ENCODE results near the gene INPP4A. TPM values are rescaled to one million over a fixed set of nuclear protein-coding genes. Genes with fewer than 3 reads are reported as not detected.

Gene INPP4A
- total and polyA plus RNA-seq, 7 experiments from 2014 or later = 51.4 to 165 (median 145) TPM

- CTCF ChIA-PET = no interaction called here
- intact Hi-C loops (cut with micrococcal nuclease) = no loop called here
- Histone ChIP-seq H3K4me1 (ENCODE audit: control insufficient read depth in 2 of 2, insufficient read depth in 2 of 2, low read length in 2 of 2) (peaks cover 0 to 8% of the 10 kb centered on the region in 2 donors), H3K36me3 (ENCODE audit: control insufficient read depth in 2 of 3, insufficient read depth in 3 of 3, low read length in 3 of 3) (peaks cover 28 to 97% (median 34%) of the 10 kb centered on the region in 3 experiments), H3K4me3 (ENCODE audit: low read length) (no peak overlapping the region), H3K9me3 (ENCODE audit: control insufficient read depth in 2 of 3, low read length in 3 of 3) (no peaks in the 10 kb centered on the region), H3K27ac (ENCODE audit: low read depth, low read length) (no peak overlapping the region), H3K27me3 (ENCODE audit: control insufficient read depth in 2 of 2, insufficient read depth in 2 of 2, low read length in 2 of 2) (no peaks in the 10 kb centered on the region)
- POLR2A ChIA-PET = interaction anchor here (0.7 kb wide), 1 partner anchor 54 kb away, joined by 3 read pairs; no protein-coding TSS in a partner anchor
- ATAC-seq (no peak), DNase-seq (no peak)
- Mint-ChIP-seq H3K27me3 (no peaks in the 10 kb centered on the region), H3K4me3 (no peak overlapping the region), H3K27ac (peak overlapping the region in 4 of 9 donors; percentile 8 to 82 (median 26)), H3K4me1 (peaks cover 23 to 37% (median 29%) of the 10 kb centered on the region in 7 donors), H3K36me3 (peaks cover 37 to 76% (median 51%) of the 10 kb centered on the region in 5 donors), H3K9me3 (no peaks in the 10 kb centered on the region)
These were observed 98.6 kb downstream of the INPP4A start for GRCh38 chr2:98543214-98543613.

- H3K4me1 Mint-ChIP-seq = peaks cover 22 to 38% (median 35%) of the 10 kb centered on the region in 7 donors
- Histone ChIP-seq H3K27ac (ENCODE audit: low read depth, low read length) (no peak overlapping the region), H3K27me3 (ENCODE audit: control insufficient read depth in 2 of 2, insufficient read depth in 2 of 2, low read length in 2 of 2) (no peaks in the 10 kb centered on the region), H3K4me1 (ENCODE audit: control insufficient read depth in 2 of 2, insufficient read depth in 2 of 2, low read length in 2 of 2) (peaks cover 0 to 8% of the 10 kb centered on the region in 2 donors), H3K9me3 (ENCODE audit: control insufficient read depth in 2 of 3, low read length in 3 of 3) (no peaks in the 10 kb centered on the region), H3K36me3 (ENCODE audit: control insufficient read depth in 2 of 3, insufficient read depth in 3 of 3, low read length in 3 of 3) (peaks cover 28 to 97% (median 34%) of the 10 kb centered on the region in 3 experiments), H3K4me3 (ENCODE audit: low read length) (no peak overlapping the region)
- CTCF ChIA-PET = no interaction called here
- intact Hi-C loops (cut with micrococcal nuclease) = no loop called here
- no peak overlapping the region for H3K4me3 Mint-ChIP-seq
- H3K9me3 Mint-ChIP-seq = no peaks in the 10 kb centered on the region
- POLR2A ChIA-PET = no interaction called here
- ATAC-seq (no peak), DNase-seq (no peak)
- H3K27ac Mint-ChIP-seq = peak overlapping the region in 5 of 9 donors; percentile 17 to 82 (median 32)
- no peaks in the 10 kb centered on the region for H3K27me3 Mint-ChIP-seq
- H3K36me3 Mint-ChIP-seq = peaks cover 32 to 70% (median 47%) of the 10 kb centered on the region in 5 donors
These were observed 99.2 kb downstream of the INPP4A start for GRCh38 chr2:98543842-98544241.

GRCh38 chr2:98545591-98545990, 100.9 kb downstream of the INPP4A start:
- Histone ChIP-seq H3K36me3 (ENCODE audit: control insufficient read depth in 2 of 3, insufficient read depth in 3 of 3, low read length in 3 of 3) (peaks cover 21 to 97% (median 28%) of the 10 kb centered on the region in 3 experiments), H3K4me3 (ENCODE audit: low read length) (no peak overlapping the region), H3K27ac (ENCODE audit: low read depth, low read length) (no peak overlapping the region), H3K9me3 (ENCODE audit: control insufficient read depth in 2 of 3, low read length in 3 of 3) (no peaks in the 10 kb centered on the region), H3K27me3 (ENCODE audit: control insufficient read depth in 2 of 2, insufficient read depth in 2 of 2, low read length in 2 of 2) (no peaks in the 10 kb centered on the region), H3K4me1 (ENCODE audit: control insufficient read depth in 2 of 2, insufficient read depth in 2 of 2, low read length in 2 of 2) (peaks cover 0 to 8% of the 10 kb centered on the region in 2 donors)
- Mint-ChIP-seq H3K36me3 (peaks cover 27 to 60% (median 43%) of the 10 kb centered on the region in 5 donors), H3K4me1 (peaks cover 26 to 50% (median 42%) of the 10 kb centered on the region in 7 donors), H3K27ac (peak overlapping the region in 2 of 9 donors; percentile 51 to 69), H3K9me3 (no peaks in the 10 kb centered on the region), H3K27me3 (no peaks in the 10 kb centered on the region), H3K4me3 (no peak overlapping the region)
- ChIA-PET POLR2A (interaction anchor here (1.1 kb wide), 1 partner anchor 61 kb away, joined by 3 read pairs; no protein-coding TSS in a partner anchor), CTCF (interaction anchor here (0.5 kb wide), 2 partner anchors 22 to 29 kb away, joined by 3 read pairs; no protein-coding TSS in a partner anchor)
- ATAC-seq (no peak), DNase-seq (no peak)
- intact Hi-C loops (cut with micrococcal nuclease) = no loop called here

GRCh38 chr2:98546186-98546585, 101.5 kb downstream of the INPP4A start:
- no peak overlapping the region for H3K4me3 ChIP-seq (ENCODE audit: low read length)
- no peaks in the 10 kb centered on the region for H3K9me3 ChIP-seq (ENCODE audit: control insufficient read depth in 2 of 3, low read length in 3 of 3)
- intact Hi-C loops (cut with micrococcal nuclease) = no loop called here
- peaks cover 31 to 55% (median 46%) of the 10 kb centered on the region in 7 donors for H3K4me1 Mint-ChIP-seq
- no peak for ATAC-seq
- no peak overlapping the region for H3K27ac ChIP-seq (ENCODE audit: low read depth, low read length)
- peaks cover 26 to 61% (median 43%) of the 10 kb centered on the region in 5 donors for H3K36me3 Mint-ChIP-seq
- peak overlapping the region in 7 of 9 donors; percentile 11 to 87 (median 51) for H3K27ac Mint-ChIP-seq
- CTCF ChIA-PET = interaction anchor here (0.5 to 0.6 kb wide), 3 partner anchors 21 to 247 kb away, joined by 3 to 4 read pairs (median 3); no protein-coding TSS in a partner anchor
- POLR2A ChIA-PET = interaction anchor here (1.1 kb wide), 1 partner anchor 60 kb away, joined by 3 read pairs; no protein-coding TSS in a partner anchor
- H3K27me3 ChIP-seq (ENCODE audit: control insufficient read depth in 2 of 2, insufficient read depth in 2 of 2, low read length in 2 of 2) = no peaks in the 10 kb centered on the region
- no peak for DNase-seq
- H3K36me3 ChIP-seq (ENCODE audit: control insufficient read depth in 2 of 3, insufficient read depth in 3 of 3, low read length in 3 of 3) = peaks cover 19 to 95% (median 28%) of the 10 kb centered on the region in 3 experiments
- H3K27me3 Mint-ChIP-seq = no peaks in the 10 kb centered on the region
- H3K4me3 Mint-ChIP-seq = no peak overlapping the region
- peaks cover 0 to 11% of the 10 kb centered on the region in 2 donors for H3K4me1 ChIP-seq (ENCODE audit: control insufficient read depth in 2 of 2, insufficient read depth in 2 of 2, low read length in 2 of 2)
- no peaks in the 10 kb centered on the region for H3K9me3 Mint-ChIP-seq

GRCh38 chr2:98547092-98547790, 102.6 kb downstream of the INPP4A start:
- no peaks in the 10 kb centered on the region for H3K27me3 ChIP-seq (ENCODE audit: control insufficient read depth in 2 of 2, insufficient read depth in 2 of 2, low read length in 2 of 2)
- Mint-ChIP-seq H3K4me1 (peaks cover 37 to 60% (median 49%) of the 10 kb centered on the region in 7 donors), H3K9me3 (no peaks in the 10 kb centered on the region), H3K27ac (peak overlapping the region; percentile 35 to 87 (median 69)), H3K4me3 (peak overlapping the region in 6 of 10 donors; percentile 1 to 45 (median 10)), H3K27me3 (no peaks in the 10 kb centered on the region), H3K36me3 (peaks cover 26 to 67% (median 47%) of the 10 kb centered on the region in 5 donors)
- H3K36me3 ChIP-seq (ENCODE audit: control insufficient read depth in 2 of 3, insufficient read depth in 3 of 3, low read length in 3 of 3) = peaks cover 19 to 94% (median 28%) of the 10 kb centered on the region in 3 experiments
- POLR2A ChIA-PET = interaction anchor here (0.8 kb wide), 1 partner anchor 137 kb away, joined by 3 read pairs; no protein-coding TSS in a partner anchor
- H3K4me1 ChIP-seq (ENCODE audit: control insufficient read depth in 2 of 2, insufficient read depth in 2 of 2, low read length in 2 of 2) = peaks cover 0 to 11% of the 10 kb centered on the region in 2 donors
- no peak overlapping the region for H3K27ac ChIP-seq (ENCODE audit: low read depth, low read length)
- DNase-seq (no peak), ATAC-seq (no peak)
- H3K9me3 ChIP-seq (ENCODE audit: control insufficient read depth in 2 of 3, low read length in 3 of 3) = no peaks in the 10 kb centered on the region
- intact Hi-C loops (cut with micrococcal nuclease) = no loop called here
- H3K4me3 ChIP-seq (ENCODE audit: low read length) = no peak overlapping the region
- CTCF ChIA-PET = interaction anchor here (0.7 kb wide), 1 partner anchor 290 kb away, joined by 5 read pairs; no protein-coding TSS in a partner anchor

- ATAC-seq = peak; percentile 21
- H3K27ac Mint-ChIP-seq = peak overlapping the region; percentile 24 to 87 (median 73)
- intact Hi-C loops (cut with micrococcal nuclease) = no loop called here
- peaks cover 22 to 93% (median 36%) of the 10 kb centered on the region in 3 experiments for H3K36me3 ChIP-seq (ENCODE audit: control insufficient read depth in 2 of 3, insufficient read depth in 3 of 3, low read length in 3 of 3)
- no peaks in the 10 kb centered on the region for H3K27me3 Mint-ChIP-seq
- peaks cover 38 to 68% (median 53%) of the 10 kb centered on the region in 7 donors for H3K4me1 Mint-ChIP-seq
- peak overlapping the region in 2 of 10 donors; percentile 6 to 10 for H3K4me3 Mint-ChIP-seq
- no peaks in the 10 kb centered on the region for H3K27me3 ChIP-seq (ENCODE audit: control insufficient read depth in 2 of 2, insufficient read depth in 2 of 2, low read length in 2 of 2)
- H3K4me1 ChIP-seq (ENCODE audit: control insufficient read depth in 2 of 2, insufficient read depth in 2 of 2, low read length in 2 of 2) = peaks cover 0 to 11% of the 10 kb centered on the region in 2 donors
- H3K36me3 Mint-ChIP-seq = peaks cover 35 to 66% (median 47%) of the 10 kb centered on the region in 5 donors
- no peak for DNase-seq
- no peaks in the 10 kb centered on the region for H3K9me3 Mint-ChIP-seq
- POLR2A ChIA-PET = no interaction called here
- H3K27ac ChIP-seq (ENCODE audit: low read depth, low read length) = peak overlapping the region; percentile 30
- no peaks in the 10 kb centered on the region for H3K9me3 ChIP-seq (ENCODE audit: control insufficient read depth in 2 of 3, low read length in 3 of 3)
- H3K4me3 ChIP-seq (ENCODE audit: low read length) = no peak overlapping the region
- CTCF ChIA-PET = interaction anchor here (0.5 to 0.6 kb wide), 2 partner anchors 87 to 150 kb away, joined by 4 to 6 read pairs; no protein-coding TSS in a partner anchor
These were observed 104.5 kb downstream of the INPP4A start for GRCh38 chr2:98548920-98549818.

Measured in naive thymus-derived CD4-positive, alpha-beta T cell (primary cell).